GM12801 (cell line): ENCODE measurements around the gene TENM3.

Experiments used
- TF ChIP-seq, protein P1 (sequence below): IDR thresholded peaks from one replicate; pipeline ENCODE4 v1.5.1; 2011; ENCODE audit warnings: control low read depth; ENCODE audit not compliant: insufficient read length; ENCODE audit errors: extremely low read depth

The TENM3 gene

GRCh38 chr4:182649698-182650477, 406.7 kb downstream of the TENM3 start:
- TF ChIP-seq, protein P1, sequence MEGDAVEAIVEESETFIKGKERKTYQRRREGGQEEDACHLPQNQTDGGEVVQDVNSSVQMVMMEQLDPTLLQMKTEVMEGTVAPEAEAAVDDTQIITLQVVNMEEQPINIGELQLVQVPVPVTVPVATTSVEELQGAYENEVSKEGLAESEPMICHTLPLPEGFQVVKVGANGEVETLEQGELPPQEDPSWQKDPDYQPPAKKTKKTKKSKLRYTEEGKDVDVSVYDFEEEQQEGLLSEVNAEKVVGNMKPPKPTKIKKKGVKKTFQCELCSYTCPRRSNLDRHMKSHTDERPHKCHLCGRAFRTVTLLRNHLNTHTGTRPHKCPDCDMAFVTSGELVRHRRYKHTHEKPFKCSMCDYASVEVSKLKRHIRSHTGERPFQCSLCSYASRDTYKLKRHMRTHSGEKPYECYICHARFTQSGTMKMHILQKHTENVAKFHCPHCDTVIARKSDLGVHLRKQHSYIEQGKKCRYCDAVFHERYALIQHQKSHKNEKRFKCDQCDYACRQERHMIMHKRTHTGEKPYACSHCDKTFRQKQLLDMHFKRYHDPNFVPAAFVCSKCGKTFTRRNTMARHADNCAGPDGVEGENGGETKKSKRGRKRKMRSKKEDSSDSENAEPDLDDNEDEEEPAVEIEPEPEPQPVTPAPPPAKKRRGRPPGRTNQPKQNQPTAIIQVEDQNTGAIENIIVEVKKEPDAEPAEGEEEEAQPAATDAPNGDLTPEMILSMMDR: no peak

GRCh38 chr4:182653596-182653995, 410.4 kb downstream of the TENM3 start:
- TF ChIP-seq, protein P1: no peak

- TF ChIP-seq, protein P1: no peak
Measured at GRCh38 chr4:182655340-182655739, 412.1 kb downstream of the TENM3 start.

- TF ChIP-seq, protein P1: no peak
Measured at GRCh38 chr4:182662551-182662950, 419.3 kb downstream of the TENM3 start.

- TF ChIP-seq, protein P1: no peak
Measured at GRCh38 chr4:182671231-182671630, 428.0 kb downstream of the TENM3 start.

DNA sequence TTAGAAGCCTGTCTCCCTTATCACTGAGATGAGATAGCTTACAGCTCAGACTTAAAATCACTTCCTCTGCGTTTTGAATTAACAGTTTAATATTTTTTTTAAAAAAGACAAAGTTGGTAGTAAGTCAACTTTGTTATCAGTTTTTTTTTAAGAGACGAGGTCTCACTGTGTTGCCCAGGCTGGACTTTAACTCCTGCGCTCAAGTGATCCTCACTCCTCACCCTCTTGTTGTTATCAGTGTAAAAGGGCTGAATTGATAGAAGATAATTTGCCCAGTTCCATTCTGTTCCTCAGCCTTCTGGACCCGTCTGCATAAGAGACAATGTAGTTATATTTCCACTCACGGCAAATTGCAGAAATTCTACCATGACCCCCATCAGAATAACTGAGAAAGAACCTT, 428.5 kb downstream of the TENM3 start:
- TF ChIP-seq, protein P1: no peak

DNA sequence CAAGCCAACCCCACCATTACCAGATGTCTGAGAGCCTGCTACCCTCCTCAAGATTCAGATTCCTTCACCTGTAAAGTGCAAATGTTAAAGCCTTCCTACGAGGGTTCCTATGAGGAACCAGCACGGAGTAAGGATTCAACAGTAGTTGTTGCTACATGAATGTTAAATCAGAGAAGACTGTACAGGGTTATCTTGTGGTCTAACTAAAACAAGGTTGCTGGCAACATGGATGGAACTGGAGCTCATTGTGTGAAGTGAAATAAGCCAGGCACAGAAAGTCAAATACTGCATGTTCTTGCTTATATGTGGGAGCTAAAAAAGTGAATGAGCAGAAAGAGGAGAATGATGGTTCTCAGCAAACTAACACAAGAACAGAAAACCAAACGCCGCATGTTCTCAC, 435.4 kb downstream of the TENM3 start:
- TF ChIP-seq, protein P1: no peak
